ENCODE measurements around the gene CELA1. TPM values are rescaled to one million over a fixed set of nuclear protein-coding genes. Genes with fewer than 3 reads are reported as not detected.
"Not testable (repeated sequence)": the region's sequence is repeated elsewhere in the genome, so short reads cannot be mapped to it uniquely, and the experiment has no call there.

The CELA1 gene
- total and polyA plus RNA-seq, 9 donors, result not detected

- Histone ChIP-seq H3K9me3 (replicated peaks; ENCODE audit: control insufficient read depth, low read depth, low read length) (no peaks in the 10 kb centered on the region), H3K4me3 (ENCODE audit: low read length) (no peak overlapping the region), H3K4me1 (ENCODE audit: control insufficient read depth, insufficient read depth, low read length) (peaks cover 5% of the 10 kb centered on the region), H3K27ac (ENCODE audit: low read length) (no peak overlapping the region), H3K36me3 (ENCODE audit: control insufficient read depth, insufficient read depth, low read length) (no peaks in the 10 kb centered on the region), H3K27me3 (ENCODE audit: control insufficient read depth, insufficient read depth, low read length) (no peaks in the 10 kb centered on the region)
- no CpG with 5 or more reads among the region's 3 CpGs for WGBS (ENCODE audit: insufficient coverage)
- no peak for DNase-seq
Measured at GRCh38 chr12:51318846-51319599, 27.5 kb downstream of the CELA1 start.

- WGBS (ENCODE audit: insufficient coverage), result 96% methylated on average over 5 of the region's 8 CpGs
- not testable (repeated sequence) for H3K4me3 ChIP-seq (ENCODE audit: low read length); H3K9me3 ChIP-seq (replicated peaks; ENCODE audit: control insufficient read depth, low read depth, low read length); H3K4me1 ChIP-seq (ENCODE audit: control insufficient read depth, insufficient read depth, low read length); H3K27ac ChIP-seq (ENCODE audit: low read length); H3K36me3 ChIP-seq (ENCODE audit: control insufficient read depth, insufficient read depth, low read length); H3K27me3 ChIP-seq (ENCODE audit: control insufficient read depth, insufficient read depth, low read length); DNase-seq
Measured at GRCh38 chr12:51318057-51318806, 28.2 kb downstream of the CELA1 start.

- DNase-seq, result no peak
- H3K4me3 ChIP-seq (ENCODE audit: low read length), result no peak overlapping the region
- H3K27me3 ChIP-seq (ENCODE audit: control insufficient read depth, insufficient read depth, low read length), result no peaks in the 10 kb centered on the region
- H3K36me3 ChIP-seq (ENCODE audit: control insufficient read depth, insufficient read depth, low read length), result no peaks in the 10 kb centered on the region
- WGBS (ENCODE audit: insufficient coverage), result no CpG with 5 or more reads among the region's 1 CpG
- no peaks in the 10 kb centered on the region for H3K4me1 ChIP-seq (ENCODE audit: control insufficient read depth, insufficient read depth, low read length)
- no peak overlapping the region for H3K27ac ChIP-seq (ENCODE audit: low read length)
- H3K9me3 ChIP-seq (replicated peaks; ENCODE audit: control insufficient read depth, low read depth, low read length), result no peaks in the 10 kb centered on the region
Measured at GRCh38 chr12:51311389-51311788, 35.1 kb downstream of the CELA1 start.

- Histone ChIP-seq H3K4me1 (ENCODE audit: control insufficient read depth, insufficient read depth, low read length) (no peaks in the 10 kb centered on the region), H3K9me3 (replicated peaks; ENCODE audit: control insufficient read depth, low read depth, low read length) (no peaks in the 10 kb centered on the region), H3K27ac (ENCODE audit: low read length) (no peak overlapping the region), H3K36me3 (ENCODE audit: control insufficient read depth, insufficient read depth, low read length) (no peaks in the 10 kb centered on the region), H3K4me3 (ENCODE audit: low read length) (no peak overlapping the region), H3K27me3 (ENCODE audit: control insufficient read depth, insufficient read depth, low read length) (no peaks in the 10 kb centered on the region)
- 60% methylated on average over 2 of the region's 6 CpGs for WGBS (ENCODE audit: insufficient coverage)
- no peak for DNase-seq
Measured at GRCh38 chr12:51307655-51308593, 38.6 kb downstream of the CELA1 start.

GRCh38 chr12:51306507-51306906 is 40.0 kb downstream of the CELA1 start:
- Histone ChIP-seq H3K4me1 (ENCODE audit: control insufficient read depth, insufficient read depth, low read length) (no peaks in the 10 kb centered on the region), H3K27ac (ENCODE audit: low read length) (no peak overlapping the region), H3K36me3 (ENCODE audit: control insufficient read depth, insufficient read depth, low read length) (no peaks in the 10 kb centered on the region), H3K4me3 (ENCODE audit: low read length) (no peak overlapping the region), H3K27me3 (ENCODE audit: control insufficient read depth, insufficient read depth, low read length) (no peaks in the 10 kb centered on the region), H3K9me3 (replicated peaks; ENCODE audit: control insufficient read depth, low read depth, low read length) (no peaks in the 10 kb centered on the region)
- DNase-seq, result no peak
- WGBS (ENCODE audit: insufficient coverage), result 90% methylated on average over 4 of the region's 5 CpGs

- H3K4me3 ChIP-seq (ENCODE audit: low read length); H3K27me3 ChIP-seq (ENCODE audit: control insufficient read depth, insufficient read depth, low read length); DNase-seq; H3K9me3 ChIP-seq (replicated peaks; ENCODE audit: control insufficient read depth, low read depth, low read length); H3K36me3 ChIP-seq (ENCODE audit: control insufficient read depth, insufficient read depth, low read length); H3K27ac ChIP-seq (ENCODE audit: low read length); H3K4me1 ChIP-seq (ENCODE audit: control insufficient read depth, insufficient read depth, low read length): not testable (repeated sequence)
- WGBS (ENCODE audit: insufficient coverage), result no CpG with 5 or more reads among the region's 10 CpGs
Measured at GRCh38 chr12:51300768-51301167, 45.7 kb downstream of the CELA1 start.

- 100% methylated on average over 1 of the region's 5 CpGs for WGBS (ENCODE audit: insufficient coverage)
- Histone ChIP-seq H3K4me1 (ENCODE audit: control insufficient read depth, insufficient read depth, low read length) (no peaks in the 10 kb centered on the region), H3K4me3 (ENCODE audit: low read length) (no peak overlapping the region), H3K36me3 (ENCODE audit: control insufficient read depth, insufficient read depth, low read length) (no peaks in the 10 kb centered on the region), H3K27me3 (ENCODE audit: control insufficient read depth, insufficient read depth, low read length) (no peaks in the 10 kb centered on the region), H3K9me3 (replicated peaks; ENCODE audit: control insufficient read depth, low read depth, low read length) (no peaks in the 10 kb centered on the region), H3K27ac (ENCODE audit: low read length) (no peak overlapping the region)
- no peak for DNase-seq
Measured at GRCh38 chr12:51295651-51296050, 50.8 kb downstream of the CELA1 start.

- 82% methylated on average over 8 of the region's 10 CpGs for WGBS (ENCODE audit: insufficient coverage)
- not testable (repeated sequence) for H3K4me3 ChIP-seq (ENCODE audit: low read length); H3K27ac ChIP-seq (ENCODE audit: low read length); H3K27me3 ChIP-seq (ENCODE audit: control insufficient read depth, insufficient read depth, low read length); DNase-seq; H3K36me3 ChIP-seq (ENCODE audit: control insufficient read depth, insufficient read depth, low read length); H3K4me1 ChIP-seq (ENCODE audit: control insufficient read depth, insufficient read depth, low read length); H3K9me3 ChIP-seq (replicated peaks; ENCODE audit: control insufficient read depth, low read depth, low read length)
Measured at GRCh38 chr12:51294097-51294496, 52.4 kb downstream of the CELA1 start.

- Histone ChIP-seq H3K36me3 (ENCODE audit: control insufficient read depth, insufficient read depth, low read length) (no peaks in the 10 kb centered on the region), H3K9me3 (replicated peaks; ENCODE audit: control insufficient read depth, low read depth, low read length) (no peaks in the 10 kb centered on the region), H3K4me3 (ENCODE audit: low read length) (no peak overlapping the region), H3K27ac (ENCODE audit: low read length) (no peak overlapping the region), H3K27me3 (ENCODE audit: control insufficient read depth, insufficient read depth, low read length) (no peaks in the 10 kb centered on the region), H3K4me1 (ENCODE audit: control insufficient read depth, insufficient read depth, low read length) (no peaks in the 10 kb centered on the region)
- no peak for DNase-seq
Measured at GRCh38 chr12:51293696-51294095, 52.8 kb downstream of the CELA1 start.
